ENCODE data around the gene CCDC180.
"Not testable (repeated sequence)": the region's sequence is repeated elsewhere in the genome, so short reads cannot be mapped to it uniquely, and the experiment has no call there.

DNA sequence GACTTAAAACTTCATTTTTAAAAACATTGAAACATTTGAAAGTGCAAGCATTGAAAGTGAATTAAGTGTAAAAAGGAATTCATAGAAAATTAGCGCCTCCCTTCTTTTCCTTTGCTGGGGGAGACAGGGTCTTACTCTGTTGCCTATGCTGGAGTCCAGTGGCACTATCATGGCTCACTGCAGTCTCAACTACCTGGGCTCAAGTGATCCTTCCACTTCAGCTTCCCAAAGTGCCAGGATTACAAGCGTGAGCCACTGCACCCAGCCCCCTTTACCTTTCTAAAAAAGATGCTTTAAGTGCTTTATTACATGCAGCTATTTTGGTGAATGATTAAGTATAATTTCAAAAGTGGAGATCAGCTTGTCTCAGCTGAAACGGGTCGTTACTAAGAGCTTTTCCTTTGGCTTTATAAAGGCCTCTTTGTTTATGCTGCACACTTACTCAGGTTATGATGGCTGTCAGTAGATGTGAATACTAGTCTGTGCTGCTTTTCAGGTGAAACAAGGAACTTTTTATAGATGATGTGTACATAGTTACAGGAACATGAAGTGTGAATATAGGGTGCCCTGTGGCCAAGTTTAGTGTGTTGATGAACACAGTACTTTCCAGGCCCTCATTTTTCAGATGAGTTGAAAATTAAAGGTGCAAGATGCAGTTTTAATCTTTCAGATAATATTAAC is 47.5 kb upstream of the CCDC180 start:
- TF ChIP-seq, protein P1, sequence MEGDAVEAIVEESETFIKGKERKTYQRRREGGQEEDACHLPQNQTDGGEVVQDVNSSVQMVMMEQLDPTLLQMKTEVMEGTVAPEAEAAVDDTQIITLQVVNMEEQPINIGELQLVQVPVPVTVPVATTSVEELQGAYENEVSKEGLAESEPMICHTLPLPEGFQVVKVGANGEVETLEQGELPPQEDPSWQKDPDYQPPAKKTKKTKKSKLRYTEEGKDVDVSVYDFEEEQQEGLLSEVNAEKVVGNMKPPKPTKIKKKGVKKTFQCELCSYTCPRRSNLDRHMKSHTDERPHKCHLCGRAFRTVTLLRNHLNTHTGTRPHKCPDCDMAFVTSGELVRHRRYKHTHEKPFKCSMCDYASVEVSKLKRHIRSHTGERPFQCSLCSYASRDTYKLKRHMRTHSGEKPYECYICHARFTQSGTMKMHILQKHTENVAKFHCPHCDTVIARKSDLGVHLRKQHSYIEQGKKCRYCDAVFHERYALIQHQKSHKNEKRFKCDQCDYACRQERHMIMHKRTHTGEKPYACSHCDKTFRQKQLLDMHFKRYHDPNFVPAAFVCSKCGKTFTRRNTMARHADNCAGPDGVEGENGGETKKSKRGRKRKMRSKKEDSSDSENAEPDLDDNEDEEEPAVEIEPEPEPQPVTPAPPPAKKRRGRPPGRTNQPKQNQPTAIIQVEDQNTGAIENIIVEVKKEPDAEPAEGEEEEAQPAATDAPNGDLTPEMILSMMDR (IDR thresholded peaks at IDR 0.05), result not testable (repeated sequence)
- not testable (repeated sequence) for TF ChIP-seq POLR2A (IDR thresholded peaks at IDR 0.05)

Measured in uterus (tissue), 2 donors.